ENCODE results near the gene BST1. TPM values are rescaled to one million over a fixed set of nuclear protein-coding genes. Genes with fewer than 3 reads are reported as not detected.
A peak's percentile ranks its signal among the peaks of the same experiment; 100 is the strongest.

BST1 gene
- polyA plus RNA-seq, 1 experiment: 27.6 TPM

DNA sequence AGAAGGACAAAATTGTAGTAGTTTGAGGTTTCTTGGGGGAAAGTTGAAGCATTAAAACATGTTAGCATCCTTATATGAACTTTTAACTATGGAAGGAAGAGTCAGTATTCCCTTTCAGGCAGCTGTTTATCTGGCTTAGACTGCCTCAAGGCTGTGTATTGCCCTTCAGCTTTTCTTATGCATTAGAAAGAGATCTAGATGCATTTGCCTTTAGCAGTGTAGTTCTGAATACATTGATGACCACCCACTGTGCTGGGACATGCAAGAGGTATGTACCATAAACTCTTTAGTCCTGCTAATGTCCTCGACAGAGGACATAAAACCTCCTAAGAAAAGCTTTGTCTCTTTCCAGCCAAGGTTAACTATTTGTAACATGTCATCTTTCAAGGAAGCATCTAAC is 18.4 kb upstream of the BST1 start:
- no peak overlapping the region for H3K4me3 ChIP-seq (ENCODE audit: low read depth, low read length)
- CTCF ChIA-PET: no interaction called here
- DNase-seq (ENCODE audit: low read depth, low spot score): no peak
- TF ChIP-seq, protein P1, sequence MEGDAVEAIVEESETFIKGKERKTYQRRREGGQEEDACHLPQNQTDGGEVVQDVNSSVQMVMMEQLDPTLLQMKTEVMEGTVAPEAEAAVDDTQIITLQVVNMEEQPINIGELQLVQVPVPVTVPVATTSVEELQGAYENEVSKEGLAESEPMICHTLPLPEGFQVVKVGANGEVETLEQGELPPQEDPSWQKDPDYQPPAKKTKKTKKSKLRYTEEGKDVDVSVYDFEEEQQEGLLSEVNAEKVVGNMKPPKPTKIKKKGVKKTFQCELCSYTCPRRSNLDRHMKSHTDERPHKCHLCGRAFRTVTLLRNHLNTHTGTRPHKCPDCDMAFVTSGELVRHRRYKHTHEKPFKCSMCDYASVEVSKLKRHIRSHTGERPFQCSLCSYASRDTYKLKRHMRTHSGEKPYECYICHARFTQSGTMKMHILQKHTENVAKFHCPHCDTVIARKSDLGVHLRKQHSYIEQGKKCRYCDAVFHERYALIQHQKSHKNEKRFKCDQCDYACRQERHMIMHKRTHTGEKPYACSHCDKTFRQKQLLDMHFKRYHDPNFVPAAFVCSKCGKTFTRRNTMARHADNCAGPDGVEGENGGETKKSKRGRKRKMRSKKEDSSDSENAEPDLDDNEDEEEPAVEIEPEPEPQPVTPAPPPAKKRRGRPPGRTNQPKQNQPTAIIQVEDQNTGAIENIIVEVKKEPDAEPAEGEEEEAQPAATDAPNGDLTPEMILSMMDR (IDR thresholded peaks at IDR 0.05; ENCODE audit: low read depth, low read length): no peak
- no peaks in the 10 kb centered on the region for H3K27me3 ChIP-seq (ENCODE audit: control insufficient read depth, insufficient read depth, low read length)
- no peak overlapping the region for H3K27ac ChIP-seq (ENCODE audit: low read depth, low read length)
- POLR2A ChIA-PET: interaction anchor here (0.7 kb wide), 1 partner anchor 30 kb away, joined by 3 read pairs; no protein-coding TSS in a partner anchor
- no peaks in the 10 kb centered on the region for H3K9me3 ChIP-seq (ENCODE audit: control insufficient read depth, insufficient read depth, low read length)

DNA sequence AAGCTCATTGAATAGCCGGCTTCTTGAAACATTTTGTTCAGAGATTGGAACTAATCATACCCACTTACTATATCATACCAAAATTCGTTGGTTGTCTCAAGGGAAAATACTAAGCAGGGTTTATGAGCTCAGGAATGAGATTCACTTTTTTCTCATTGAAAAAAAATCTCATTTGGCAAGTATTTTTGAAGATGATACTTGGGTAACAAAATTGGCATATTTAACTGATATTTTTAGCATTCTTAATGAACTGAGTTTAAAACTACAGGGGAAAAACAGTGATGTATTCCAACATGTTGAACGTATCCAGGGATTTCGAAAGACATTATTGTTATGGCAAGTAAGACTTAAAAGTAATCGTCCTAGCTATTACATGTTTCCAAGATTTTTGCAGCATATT is 14.8 kb upstream of the BST1 start:
- H3K27ac ChIP-seq (ENCODE audit: low read depth, low read length): no peak overlapping the region
- CTCF ChIA-PET: interaction anchor here (0.7 kb wide), 1 partner anchor 118 kb away, joined by 3 read pairs; no protein-coding TSS in a partner anchor
- H3K9me3 ChIP-seq (ENCODE audit: control insufficient read depth, insufficient read depth, low read length): no peaks in the 10 kb centered on the region
- TF ChIP-seq, protein P1 (IDR thresholded peaks at IDR 0.05; ENCODE audit: low read depth, low read length): no peak
- no peak overlapping the region for H3K4me3 ChIP-seq (ENCODE audit: low read depth, low read length)
- DNase-seq (ENCODE audit: low read depth, low spot score): no peak
- no peaks in the 10 kb centered on the region for H3K27me3 ChIP-seq (ENCODE audit: control insufficient read depth, insufficient read depth, low read length)
- POLR2A ChIA-PET: no interaction called here

GRCh38 chr4:15689540-15689939 is 13.3 kb upstream of the BST1 start:
- CTCF ChIA-PET: no interaction called here
- POLR2A ChIA-PET: no interaction called here
- Histone ChIP-seq H3K27ac (ENCODE audit: low read depth, low read length) (peak overlapping the region; percentile 11), H3K9me3 (ENCODE audit: control insufficient read depth, insufficient read depth, low read length) (no peaks in the 10 kb centered on the region), H3K4me3 (ENCODE audit: low read depth, low read length) (no peak overlapping the region), H3K27me3 (ENCODE audit: control insufficient read depth, insufficient read depth, low read length) (no peaks in the 10 kb centered on the region)
- DNase-seq (ENCODE audit: low read depth, low spot score): no peak
- TF ChIP-seq, protein P1 (IDR thresholded peaks at IDR 0.05; ENCODE audit: low read depth, low read length): no peak

DNA sequence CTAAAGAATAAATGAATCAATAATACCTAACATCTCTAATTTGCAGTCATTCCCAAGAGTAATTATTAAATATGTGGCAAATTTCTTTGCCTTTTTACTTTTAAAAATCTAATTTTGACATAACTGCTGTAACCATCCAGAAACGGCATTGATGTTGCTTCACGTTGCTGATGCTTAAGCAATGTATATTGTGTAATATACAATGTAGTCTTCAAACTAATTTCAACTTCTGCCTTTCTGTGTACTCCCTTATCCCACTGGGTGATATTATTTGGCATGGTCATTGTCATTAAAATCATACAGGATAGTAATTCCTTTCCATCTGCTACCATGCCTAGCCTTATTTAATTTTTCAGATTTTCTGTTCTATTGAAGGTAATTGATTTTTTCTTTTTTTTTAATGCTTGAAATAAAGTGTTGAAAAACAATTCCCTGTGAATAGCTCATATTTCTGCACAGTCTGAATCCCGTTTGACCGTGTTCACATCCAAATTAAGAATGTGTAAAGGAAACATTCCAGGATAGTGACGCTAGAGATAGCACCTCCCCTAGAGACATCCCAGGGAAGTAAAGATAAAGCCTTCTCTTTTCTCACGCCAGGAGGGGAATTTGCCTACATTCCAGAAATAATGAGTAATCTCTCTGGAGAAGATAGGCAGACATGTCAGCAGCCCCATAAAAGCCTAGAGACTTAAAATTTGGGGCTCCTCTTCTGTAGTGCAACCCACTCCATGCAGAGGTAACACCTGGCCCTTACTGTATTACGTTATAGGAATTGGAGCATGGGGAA is 12.7 kb upstream of the BST1 start:
- TF ChIP-seq, protein P1 (IDR thresholded peaks at IDR 0.05; ENCODE audit: low read depth, low read length): no peak
- no peaks in the 10 kb centered on the region for H3K9me3 ChIP-seq (ENCODE audit: control insufficient read depth, insufficient read depth, low read length)
- peak overlapping the region; percentile 72 for H3K27ac ChIP-seq (ENCODE audit: low read depth, low read length)
- ChIA-PET POLR2A (interaction anchor here (0.7 kb wide), 1 partner anchor 9 kb away, joined by 3 read pairs; the partner anchor contains the start of gene FAM200B), CTCF (no interaction called here)
- no peaks in the 10 kb centered on the region for H3K27me3 ChIP-seq (ENCODE audit: control insufficient read depth, insufficient read depth, low read length)
- peak; percentile 65 for DNase-seq (ENCODE audit: low read depth, low spot score)
- no peak overlapping the region for H3K4me3 ChIP-seq (ENCODE audit: low read depth, low read length)

GRCh38 chr4:15691346-15692135 is 11.3 kb upstream of the BST1 start:
- H3K27me3 ChIP-seq (ENCODE audit: control insufficient read depth, insufficient read depth, low read length): no peaks in the 10 kb centered on the region
- TF ChIP-seq, protein P1 (IDR thresholded peaks at IDR 0.05; ENCODE audit: low read depth, low read length): no peak
- H3K4me3 ChIP-seq (ENCODE audit: low read depth, low read length): no peak overlapping the region
- peak; percentile 33 for DNase-seq (ENCODE audit: low read depth, low spot score)
- H3K27ac ChIP-seq (ENCODE audit: low read depth, low read length): no peak overlapping the region
- H3K9me3 ChIP-seq (ENCODE audit: control insufficient read depth, insufficient read depth, low read length): no peaks in the 10 kb centered on the region
- ChIA-PET POLR2A (interaction anchor here (0.5 to 1.7 kb wide), 2 partner anchors 9 to 667 kb away, joined by 3 to 7 read pairs; partner anchors contain the start of gene FAM200B), CTCF (no interaction called here)
